Peyer's patch (tissue), 4 donors: ENCODE measurements around the gene TECPR2. TPM values are rescaled to one million over a fixed set of nuclear protein-coding genes. Genes with fewer than 3 reads are reported as not detected.

Experiments
- DNase-seq, 3 donors: peaks; one replicate each; pipeline ENCODE4 v3.0.0-alpha.2; 2017 to 2019
- H3K27ac ChIP-seq, 4 donors: fragments of 200-600 bp; sonication (generic); one replicate each; pipeline ENCODE4 v1.5.1; 2016 to 2019
- H3K27me3 ChIP-seq, 2 donors: fragments of 200-600 bp; sonication (generic); one replicate each; pipeline ENCODE4 v1.5.1; 2019
- H3K36me3 ChIP-seq, 3 donors: fragments of 200-600 bp; sonication (generic); one replicate each; pipeline ENCODE4 v1.5.1; 2016 to 2019
- H3K4me1 ChIP-seq, 4 donors: fragments of 200-600 bp; sonication (generic); one replicate each; pipeline ENCODE4 v1.5.1; 2016 to 2019
- H3K4me3 ChIP-seq, 4 donors: fragments of 200-600 bp; sonication (generic); 1 replicate in 3 of 4; 2 replicates in 1 of 4; pipeline ENCODE4 v1.5.1; 2016 to 2019; ENCODE audit warnings: mild to moderate bottlenecking in 1 of 4
- H3K9me3 ChIP-seq, 4 donors: fragments of 200-600 bp; sonication (generic); one replicate each; pipeline ENCODE4 v1.5.1; 2016 to 2019; ENCODE audit warnings: mild to moderate bottlenecking in 1 of 4
- POLR2A ChIP-seq, 2 donors: fragments of 450-650 bp; IDR thresholded peaks; one replicate each; pipeline ENCODE4 v1.5.1; 2017; ENCODE audit warnings: antibody characterized with exemption in 2 of 2, mild to moderate bottlenecking in 2 of 2, moderate library complexity in 2 of 2
- total RNA-seq, 4 donors: library from RNA; depleted of rRNA; stranded (reverse); fragments of >200 nt; gene quantifications; one replicate each; pipeline ENCODE4 v1.1.0, GENCODE V29; 2016
- TF ChIP-seq, protein P1 (sequence below), 6 experiments: fragments of 450-650 bp in 4 of 6; fragments of 200-600 bp in 2 of 6; sonication (generic) in 1 of 6; IDR thresholded peaks; one replicate each; pipeline ENCODE4 v1.5.1; 2017 to 2019; ENCODE audit warnings: antibody characterized with exemption in 6 of 6, mild to moderate bottlenecking in 3 of 6, moderate library complexity in 1 of 6

TECPR2 gene
- total RNA-seq, 4 donors from 2014 or later: 21.5 to 45.3 (median 22.4) TPM

- Histone ChIP-seq H3K27ac (no peak overlapping the region), H3K27me3 (no peaks in the 10 kb centered on the region), H3K9me3 (no peaks in the 10 kb centered on the region), H3K36me3 (peaks cover 0 to 23% (median 0%) of the 10 kb centered on the region in 3 donors), H3K4me3 (no peak overlapping the region), H3K4me1 (no peaks in the 10 kb centered on the region)
- DNase-seq: no peak
- TF ChIP-seq POLR2A (IDR thresholded peaks at IDR 0.05): no peak
- TF ChIP-seq, protein P1, sequence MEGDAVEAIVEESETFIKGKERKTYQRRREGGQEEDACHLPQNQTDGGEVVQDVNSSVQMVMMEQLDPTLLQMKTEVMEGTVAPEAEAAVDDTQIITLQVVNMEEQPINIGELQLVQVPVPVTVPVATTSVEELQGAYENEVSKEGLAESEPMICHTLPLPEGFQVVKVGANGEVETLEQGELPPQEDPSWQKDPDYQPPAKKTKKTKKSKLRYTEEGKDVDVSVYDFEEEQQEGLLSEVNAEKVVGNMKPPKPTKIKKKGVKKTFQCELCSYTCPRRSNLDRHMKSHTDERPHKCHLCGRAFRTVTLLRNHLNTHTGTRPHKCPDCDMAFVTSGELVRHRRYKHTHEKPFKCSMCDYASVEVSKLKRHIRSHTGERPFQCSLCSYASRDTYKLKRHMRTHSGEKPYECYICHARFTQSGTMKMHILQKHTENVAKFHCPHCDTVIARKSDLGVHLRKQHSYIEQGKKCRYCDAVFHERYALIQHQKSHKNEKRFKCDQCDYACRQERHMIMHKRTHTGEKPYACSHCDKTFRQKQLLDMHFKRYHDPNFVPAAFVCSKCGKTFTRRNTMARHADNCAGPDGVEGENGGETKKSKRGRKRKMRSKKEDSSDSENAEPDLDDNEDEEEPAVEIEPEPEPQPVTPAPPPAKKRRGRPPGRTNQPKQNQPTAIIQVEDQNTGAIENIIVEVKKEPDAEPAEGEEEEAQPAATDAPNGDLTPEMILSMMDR (IDR thresholded peaks at IDR 0.05): no peak
Observed at GRCh38 chr14:102417646-102418045, 54.9 kb downstream of the TECPR2 start.

DNA sequence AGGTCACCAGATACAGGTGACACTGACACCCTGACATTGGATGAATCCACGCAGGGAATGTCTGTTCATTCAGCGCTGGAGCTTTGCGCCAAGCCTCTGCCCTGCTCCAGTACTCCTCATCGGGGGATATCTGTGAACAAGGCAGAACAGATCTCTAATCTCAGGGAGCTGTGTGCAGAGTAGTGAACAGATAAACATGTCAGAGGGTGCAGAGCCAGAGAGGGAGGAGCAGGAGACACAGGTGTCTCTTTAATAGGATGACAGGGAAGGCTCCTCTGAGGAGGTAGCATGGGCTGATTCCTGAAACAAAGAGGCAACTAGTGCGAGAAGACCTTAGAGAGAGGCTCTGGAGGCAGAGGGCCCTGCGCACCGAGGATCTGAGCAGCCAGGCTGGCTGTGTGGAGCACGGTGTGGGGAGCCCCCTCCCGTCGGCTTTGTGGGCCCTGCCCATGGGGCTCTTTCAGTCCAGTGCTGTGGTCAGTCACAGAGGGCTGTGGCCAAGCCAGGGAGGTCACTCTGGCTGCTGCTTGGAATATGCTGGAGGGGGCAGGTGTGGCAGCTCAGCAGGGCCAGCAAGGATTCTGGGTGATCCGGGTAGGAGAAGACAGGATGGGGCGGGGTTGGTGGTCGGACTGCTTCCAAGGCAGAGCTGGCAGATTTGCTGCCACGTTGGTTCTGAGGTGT, 55.6 kb downstream of the TECPR2 start:
- TF ChIP-seq, protein P1 (IDR thresholded peaks at IDR 0.05): no peak
- no peak for TF ChIP-seq POLR2A (IDR thresholded peaks at IDR 0.05)
- no peak overlapping the region for H3K4me3 ChIP-seq
- no peak overlapping the region for H3K27ac ChIP-seq
- no peak for DNase-seq
- H3K4me1 ChIP-seq: no peaks in the 10 kb centered on the region
- peaks cover 0 to 23% (median 0%) of the 10 kb centered on the region in 3 donors for H3K36me3 ChIP-seq
- H3K9me3 ChIP-seq: no peaks in the 10 kb centered on the region
- H3K27me3 ChIP-seq: no peaks in the 10 kb centered on the region

GRCh38 chr14:102418853-102419240, 56.1 kb downstream of the TECPR2 start:
- H3K9me3 ChIP-seq: no peaks in the 10 kb centered on the region
- no peak overlapping the region for H3K27ac ChIP-seq
- DNase-seq: no peak
- H3K27me3 ChIP-seq: no peaks in the 10 kb centered on the region
- H3K4me3 ChIP-seq: no peak overlapping the region
- no peaks in the 10 kb centered on the region for H3K4me1 ChIP-seq
- TF ChIP-seq POLR2A (IDR thresholded peaks at IDR 0.05): no peak
- TF ChIP-seq, protein P1 (IDR thresholded peaks at IDR 0.05): no peak
- H3K36me3 ChIP-seq: peaks cover 0 to 23% (median 0%) of the 10 kb centered on the region in 3 donors

DNA sequence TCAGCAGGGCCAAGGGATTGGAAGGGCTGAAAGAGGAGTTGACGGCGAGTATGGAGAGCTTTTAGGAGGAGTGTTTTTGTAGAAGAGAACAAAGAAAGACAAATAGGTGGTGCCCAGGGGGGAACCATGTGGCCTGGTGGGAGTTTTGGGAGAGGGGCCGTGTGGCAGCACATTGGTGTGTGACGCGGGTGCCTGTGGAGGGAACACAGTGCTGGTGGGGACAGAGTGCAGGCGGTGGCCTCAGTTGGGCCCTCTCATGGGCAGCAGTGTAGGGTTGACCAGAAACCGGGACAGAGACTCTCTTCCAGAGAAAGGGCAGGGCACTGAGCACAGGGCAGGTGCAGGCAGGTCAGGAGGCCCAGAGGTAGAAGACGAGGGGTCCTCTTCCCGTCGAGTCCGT, 56.5 kb downstream of the TECPR2 start:
- Histone ChIP-seq H3K9me3 (no peaks in the 10 kb centered on the region), H3K36me3 (peaks cover 0 to 21% (median 0%) of the 10 kb centered on the region in 3 donors), H3K27me3 (no peaks in the 10 kb centered on the region), H3K4me3 (no peak overlapping the region), H3K4me1 (no peaks in the 10 kb centered on the region), H3K27ac (no peak overlapping the region)
- TF ChIP-seq POLR2A (IDR thresholded peaks at IDR 0.05): no peak
- TF ChIP-seq, protein P1 (IDR thresholded peaks at IDR 0.05): no peak
- no peak for DNase-seq

DNA sequence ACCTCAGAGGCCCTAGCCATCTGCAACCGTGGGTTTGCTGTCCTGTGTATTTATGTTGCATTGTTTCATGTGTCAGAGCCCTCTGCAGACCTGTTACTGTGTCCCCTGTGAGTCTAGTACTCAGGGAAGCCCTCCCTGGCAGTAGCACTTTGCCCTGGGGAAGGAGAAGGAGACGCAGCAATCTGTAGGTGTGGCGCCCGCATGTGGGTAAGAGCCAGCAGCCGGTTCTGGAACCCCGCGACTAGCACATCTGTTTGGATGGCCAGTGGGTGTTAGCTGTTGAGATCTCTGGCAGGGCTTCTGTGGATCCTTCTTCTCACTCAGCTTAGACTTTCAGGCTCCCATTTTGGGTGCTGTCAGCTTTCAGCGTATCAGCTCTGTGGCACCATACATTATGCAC, 57.0 kb downstream of the TECPR2 start:
- Histone ChIP-seq H3K36me3 (peaks cover 0 to 16% (median 0%) of the 10 kb centered on the region in 3 donors), H3K4me1 (no peaks in the 10 kb centered on the region), H3K27me3 (no peaks in the 10 kb centered on the region), H3K4me3 (no peak overlapping the region), H3K27ac (no peak overlapping the region), H3K9me3 (no peaks in the 10 kb centered on the region)
- DNase-seq: no peak
- TF ChIP-seq POLR2A (IDR thresholded peaks at IDR 0.05): no peak
- TF ChIP-seq, protein P1 (IDR thresholded peaks at IDR 0.05): no peak
